Stimulated activated naive B cell treated with anti-CD40 and anti-IgM and Interleukin-4, amounts not matched to agents 10 μg/mL and 1 μg/mL and 100 μg/mL, for 72 hours (primary cell): ENCODE measurements around the gene LRRIQ1.

ENCODE experiments used
- ATAC-seq, 2 donors: fragments of 150-1000 bp; cut with Tn5 transposase; replicated peaks; 2 replicates each; pipeline ENCODE4 v1.10.0; 2021; ENCODE audit warnings: moderate library complexity in 1 of 2
- DNase-seq: peaks from one replicate; pipeline ENCODE4 v3.0.0; 2021
- H3K27ac Mint-ChIP-seq: one replicate; pipeline ENCODE4 v1.8.0; 2022; ENCODE audit warnings: mild to moderate bottlenecking, mixed read lengths
- H3K27me3 Mint-ChIP-seq, 2 donors: one replicate each; pipeline ENCODE4 v1.8.0; 2022; ENCODE audit warnings: mixed read lengths in 2 of 2
- H3K36me3 Mint-ChIP-seq, 2 donors: one replicate each; pipeline ENCODE4 v1.8.0; 2022; ENCODE audit warnings: mixed read lengths in 2 of 2, mild to moderate bottlenecking in 1 of 2
- H3K4me1 Mint-ChIP-seq, 2 donors: one replicate each; pipeline ENCODE4 v1.8.0; 2022; ENCODE audit warnings: mixed read lengths in 2 of 2, mild to moderate bottlenecking in 1 of 2
- H3K4me3 Mint-ChIP-seq, 2 donors: one replicate each; pipeline ENCODE4 v1.8.0; 2022; ENCODE audit warnings: mild to moderate bottlenecking in 2 of 2, mixed read lengths in 2 of 2, moderate library complexity in 1 of 2
- H3K9me3 Mint-ChIP-seq, 2 donors: one replicate each; pipeline ENCODE4 v1.8.0; 2022; ENCODE audit warnings: mixed read lengths in 2 of 2, mild to moderate bottlenecking in 1 of 2

Gene LRRIQ1

DNA sequence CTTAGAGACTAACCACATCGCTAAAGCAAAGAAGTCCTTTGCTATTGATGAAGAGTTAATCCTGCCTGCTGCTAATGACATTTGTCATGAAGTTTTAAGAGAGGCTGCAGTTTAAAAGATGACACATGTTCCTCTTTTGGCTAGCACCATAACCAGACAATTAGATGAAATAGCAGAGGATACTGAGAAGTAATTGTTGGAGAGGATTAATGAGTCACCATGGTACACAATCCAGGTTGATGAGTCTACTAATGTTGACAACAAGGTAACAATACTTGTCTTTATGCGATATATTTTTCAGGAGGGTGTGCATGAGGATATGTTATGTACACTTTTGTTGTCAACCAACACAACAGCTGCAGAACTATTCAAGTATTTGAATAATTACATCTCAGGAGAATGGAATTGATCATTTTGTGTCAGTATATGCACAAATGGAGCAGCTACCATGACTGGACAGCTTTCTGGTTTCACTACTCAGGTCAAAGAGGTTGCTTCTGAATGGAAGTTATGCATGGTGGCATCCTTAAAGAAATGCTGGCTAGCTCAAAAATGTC is 56.7 kb downstream of the LRRIQ1 start:
- Mint-ChIP-seq H3K27ac (no peak overlapping the region), H3K9me3 (no peaks in the 10 kb centered on the region), H3K4me3 (no peak overlapping the region), H3K27me3 (no peaks in the 10 kb centered on the region), H3K36me3 (no peaks in the 10 kb centered on the region), H3K4me1 (no peaks in the 10 kb centered on the region)
- ATAC-seq (no peak), DNase-seq (no peak)

DNA sequence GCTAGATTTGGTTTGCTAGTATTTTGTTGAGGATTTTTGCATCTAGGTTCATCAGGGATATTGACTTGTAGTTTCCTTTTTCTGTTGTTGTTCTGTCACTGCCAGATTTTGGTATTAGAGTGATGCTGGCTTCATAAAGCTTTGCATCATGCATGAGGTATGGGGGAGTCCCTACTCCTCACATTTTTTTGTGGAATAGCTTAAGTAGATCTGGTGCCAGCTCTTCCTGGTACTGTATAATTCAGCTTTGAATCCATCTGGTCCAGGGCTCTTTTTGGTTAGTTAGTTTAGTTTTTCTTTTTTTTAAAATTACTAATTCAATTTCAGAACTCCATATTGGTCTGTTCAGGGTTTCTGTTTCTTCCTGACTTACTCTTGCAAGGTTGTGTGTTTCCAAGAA is 59.4 kb downstream of the LRRIQ1 start:
- Mint-ChIP-seq H3K9me3 (no peaks in the 10 kb centered on the region), H3K4me3 (no peak overlapping the region), H3K36me3 (no peaks in the 10 kb centered on the region), H3K27ac (no peak overlapping the region), H3K4me1 (no peaks in the 10 kb centered on the region), H3K27me3 (no peaks in the 10 kb centered on the region)
- DNase-seq (no peak), ATAC-seq (no peak)

DNA sequence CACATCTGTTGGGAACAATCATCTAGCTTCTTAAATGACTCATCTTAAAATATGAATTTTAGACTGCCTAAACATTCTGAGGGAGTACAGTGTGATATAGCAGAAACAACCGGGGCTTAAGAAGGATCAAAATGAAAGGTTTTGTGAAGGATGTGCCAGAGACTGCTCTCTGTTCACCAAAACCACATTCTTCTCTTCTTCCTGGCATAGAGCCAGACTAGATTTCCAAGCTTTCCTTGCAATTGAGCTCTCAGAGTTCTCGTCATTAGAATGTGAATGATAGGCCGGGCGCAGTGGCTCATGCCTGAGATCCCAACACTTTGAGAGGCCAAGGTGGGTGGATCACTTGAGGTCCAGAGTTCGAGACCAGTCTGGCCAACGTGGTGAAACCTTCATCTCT is 94.5 kb downstream of the LRRIQ1 start:
- H3K4me1 Mint-ChIP-seq = no peaks in the 10 kb centered on the region
- H3K4me3 Mint-ChIP-seq = no peak overlapping the region
- H3K27me3 Mint-ChIP-seq = no peaks in the 10 kb centered on the region
- DNase-seq (no peak), ATAC-seq (no peak)
- no peaks in the 10 kb centered on the region for H3K9me3 Mint-ChIP-seq
- no peak overlapping the region for H3K27ac Mint-ChIP-seq
- H3K36me3 Mint-ChIP-seq = no peaks in the 10 kb centered on the region

DNA sequence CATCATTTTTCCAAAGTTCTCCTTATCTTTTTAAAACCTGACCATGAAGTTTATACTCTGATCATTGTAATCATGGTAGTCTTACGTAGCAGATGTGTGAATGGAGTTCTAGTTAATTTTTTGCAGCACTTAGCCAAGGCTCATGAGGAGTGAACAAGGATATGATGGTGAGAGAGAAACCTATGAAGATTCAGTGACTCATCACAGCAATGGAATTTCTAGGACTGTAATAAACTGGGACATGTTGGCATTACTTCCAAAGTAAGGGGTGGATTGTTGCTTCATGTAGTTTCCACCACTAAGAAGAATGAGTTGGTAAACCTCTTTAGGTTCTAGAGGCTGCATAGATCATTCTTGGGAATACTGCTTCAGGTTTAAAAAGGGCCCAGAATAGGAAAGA is 102.7 kb downstream of the LRRIQ1 start:
- H3K27me3 Mint-ChIP-seq = no peaks in the 10 kb centered on the region
- ATAC-seq = no peak
- H3K9me3 Mint-ChIP-seq = peaks cover 0 to 1% of the 10 kb centered on the region in 2 donors
- H3K4me1 Mint-ChIP-seq = no peaks in the 10 kb centered on the region
- H3K4me3 Mint-ChIP-seq = no peak overlapping the region
- H3K36me3 Mint-ChIP-seq = no peaks in the 10 kb centered on the region
- DNase-seq = no peak
- H3K27ac Mint-ChIP-seq = no peak overlapping the region

DNA sequence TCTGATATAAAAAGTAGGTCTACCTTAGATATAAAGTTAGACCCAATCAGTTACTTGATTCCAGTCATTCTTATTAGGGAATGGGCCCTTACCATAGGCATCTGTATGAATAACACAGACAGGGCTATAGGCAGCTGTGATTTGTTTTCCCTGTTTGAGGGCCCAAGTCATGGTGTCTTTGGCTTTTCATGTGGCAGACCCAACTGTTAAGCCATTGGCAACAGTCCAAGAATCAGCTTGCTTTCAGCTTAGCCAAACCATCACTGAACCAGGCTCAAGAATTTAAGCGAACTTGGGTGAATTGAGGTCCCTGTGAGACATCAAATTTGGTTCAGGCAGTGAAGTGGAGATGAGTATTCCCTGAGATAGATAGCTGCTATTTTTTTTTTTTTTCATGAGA is 111.2 kb downstream of the LRRIQ1 start:
- H3K27me3 Mint-ChIP-seq = no peaks in the 10 kb centered on the region
- no peak for ATAC-seq

DNA sequence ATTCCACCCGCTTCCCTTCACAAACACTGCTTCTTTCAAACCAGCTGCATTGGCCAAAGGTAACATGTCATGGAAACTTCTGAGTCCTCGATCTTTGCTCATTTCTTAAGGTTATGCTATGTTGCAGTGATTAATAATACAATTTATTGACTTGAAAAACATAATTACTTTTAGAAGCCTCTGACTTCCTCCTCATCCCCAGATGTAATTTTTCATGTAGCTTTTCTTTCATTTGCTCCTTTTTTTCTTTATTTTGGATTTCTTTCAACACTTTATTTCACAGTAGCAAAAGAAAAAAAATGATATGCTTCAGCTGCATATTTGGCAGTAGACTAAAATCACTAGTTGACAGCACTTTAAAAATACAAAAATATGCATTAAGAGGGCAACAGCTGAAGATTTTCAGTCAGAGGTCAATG is 116.2 kb downstream of the LRRIQ1 start:
- ATAC-seq = no peak
- Mint-ChIP-seq H3K4me3 (no peak overlapping the region), H3K27me3 (no peaks in the 10 kb centered on the region), H3K4me1 (no peaks in the 10 kb centered on the region), H3K9me3 (no peaks in the 10 kb centered on the region), H3K27ac (no peak overlapping the region), H3K36me3 (no peaks in the 10 kb centered on the region)
- no peak for DNase-seq

More for the DNA sequence above, 111.2 kb downstream of the LRRIQ1 start:
- no peak for DNase-seq
- H3K4me3 Mint-ChIP-seq = no peak overlapping the region
- no peaks in the 10 kb centered on the region for H3K4me1 Mint-ChIP-seq
- H3K9me3 Mint-ChIP-seq = peaks cover 0 to 1% of the 10 kb centered on the region in 2 donors
- no peaks in the 10 kb centered on the region for H3K36me3 Mint-ChIP-seq
- no peak overlapping the region for H3K27ac Mint-ChIP-seq

DNA sequence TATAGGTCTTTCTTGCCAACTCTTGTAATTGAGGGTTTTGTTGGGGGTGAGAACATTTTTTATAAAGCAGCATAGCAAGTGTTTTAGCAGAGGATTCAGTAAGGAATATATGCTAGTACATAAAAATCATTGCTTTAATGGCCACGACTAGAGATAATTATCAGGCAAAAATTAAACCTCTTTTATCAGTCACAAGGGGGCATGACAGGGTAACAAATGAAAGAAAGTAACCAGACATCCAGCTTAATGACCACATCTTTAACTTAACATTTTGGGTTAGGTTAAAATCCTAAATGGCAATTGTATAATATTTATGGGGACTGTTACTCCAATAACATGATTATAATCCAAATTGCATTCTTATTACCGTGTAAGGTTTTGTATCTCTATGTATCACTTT is 119.6 kb downstream of the LRRIQ1 start:
- Mint-ChIP-seq H3K27ac (no peak overlapping the region), H3K36me3 (no peaks in the 10 kb centered on the region), H3K4me1 (no peaks in the 10 kb centered on the region), H3K27me3 (no peaks in the 10 kb centered on the region), H3K9me3 (no peaks in the 10 kb centered on the region), H3K4me3 (no peak overlapping the region)
- ATAC-seq = no peak
- DNase-seq = no peak

DNA sequence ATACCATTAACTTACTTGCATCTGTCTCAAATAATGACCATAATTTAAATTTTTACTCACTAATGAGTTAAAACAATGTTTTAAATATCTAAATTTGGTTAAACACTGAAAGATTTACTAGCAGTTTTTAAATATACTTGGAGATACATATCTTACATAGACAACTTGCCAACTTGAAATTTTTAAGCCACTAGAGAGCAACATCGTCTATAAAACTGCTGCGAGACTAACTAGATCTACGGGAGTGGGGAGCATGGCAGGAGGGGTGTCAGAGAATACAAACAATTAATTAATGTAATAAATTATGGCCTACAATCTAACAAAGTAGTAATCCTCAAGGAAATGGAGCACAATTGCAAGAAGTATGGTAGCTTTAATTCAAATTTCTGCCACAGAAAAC is 120.4 kb downstream of the LRRIQ1 start:
- H3K27ac Mint-ChIP-seq = no peak overlapping the region
- H3K4me3 Mint-ChIP-seq = no peak overlapping the region
- no peak for DNase-seq
- no peaks in the 10 kb centered on the region for H3K36me3 Mint-ChIP-seq
- no peaks in the 10 kb centered on the region for H3K9me3 Mint-ChIP-seq
- no peaks in the 10 kb centered on the region for H3K4me1 Mint-ChIP-seq
- no peaks in the 10 kb centered on the region for H3K27me3 Mint-ChIP-seq
- ATAC-seq = no peak

DNA sequence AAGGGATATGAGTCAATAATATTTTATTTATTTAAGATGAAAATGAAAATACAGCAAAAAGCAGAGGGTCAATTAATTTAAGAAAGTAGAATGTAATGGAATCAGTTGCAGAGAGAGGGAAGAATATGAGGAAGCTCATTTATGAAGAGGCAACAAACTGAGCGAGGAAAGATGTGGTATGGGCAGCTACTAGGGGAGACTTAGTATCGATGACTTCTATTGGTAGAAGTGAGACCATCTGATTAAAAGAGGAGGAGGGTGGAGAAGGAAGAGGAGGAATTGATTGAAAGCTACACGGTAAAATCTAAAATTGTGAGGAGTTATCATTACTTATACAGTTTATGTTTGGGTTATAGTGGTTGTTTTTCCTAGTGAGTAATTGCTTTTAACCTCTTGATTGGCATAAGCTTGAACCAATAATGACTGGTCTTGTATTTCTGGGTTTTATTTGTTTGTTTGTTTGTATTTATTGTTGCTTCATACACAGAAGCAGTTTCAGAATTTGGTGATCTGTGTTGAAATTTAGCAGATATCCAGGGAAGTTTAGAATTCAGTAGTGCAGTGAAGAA is 121.0 kb downstream of the LRRIQ1 start:
- DNase-seq (no peak), ATAC-seq (no peak)
- Mint-ChIP-seq H3K36me3 (no peaks in the 10 kb centered on the region), H3K9me3 (no peaks in the 10 kb centered on the region), H3K27ac (no peak overlapping the region), H3K4me3 (no peak overlapping the region), H3K27me3 (no peaks in the 10 kb centered on the region), H3K4me1 (no peaks in the 10 kb centered on the region)

DNA sequence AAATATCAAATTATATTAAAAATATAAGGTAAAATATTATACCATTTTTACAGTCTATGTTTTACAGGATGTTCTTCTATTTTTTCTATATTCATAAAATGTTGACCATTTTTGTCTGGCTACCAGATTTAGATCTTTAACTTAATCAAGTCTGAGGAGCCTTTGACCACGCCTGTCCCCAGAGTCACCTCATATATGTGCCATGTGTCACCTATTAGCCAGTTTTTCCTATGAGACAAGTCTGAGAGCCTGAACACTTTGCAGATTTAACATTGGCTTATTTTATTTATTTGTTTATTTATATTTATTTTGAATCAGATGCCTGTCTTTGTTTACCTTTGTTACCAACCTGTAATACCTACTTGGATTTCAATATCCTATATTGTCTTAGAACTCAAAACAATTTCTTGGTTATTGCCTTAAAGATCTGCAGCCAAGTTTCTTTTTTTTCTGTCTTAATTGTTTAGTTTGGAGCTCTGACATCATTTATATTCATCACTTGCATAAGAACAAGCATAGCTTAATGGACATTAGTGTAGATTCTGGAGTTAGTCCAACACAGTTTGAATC is 127.7 kb downstream of the LRRIQ1 start:
- DNase-seq (no peak), ATAC-seq (no peak)
- H3K27me3 Mint-ChIP-seq = no peaks in the 10 kb centered on the region
- no peak overlapping the region for H3K27ac Mint-ChIP-seq
- no peaks in the 10 kb centered on the region for H3K4me1 Mint-ChIP-seq
- H3K36me3 Mint-ChIP-seq = no peaks in the 10 kb centered on the region
- H3K9me3 Mint-ChIP-seq = no peaks in the 10 kb centered on the region
- no peak overlapping the region for H3K4me3 Mint-ChIP-seq

DNA sequence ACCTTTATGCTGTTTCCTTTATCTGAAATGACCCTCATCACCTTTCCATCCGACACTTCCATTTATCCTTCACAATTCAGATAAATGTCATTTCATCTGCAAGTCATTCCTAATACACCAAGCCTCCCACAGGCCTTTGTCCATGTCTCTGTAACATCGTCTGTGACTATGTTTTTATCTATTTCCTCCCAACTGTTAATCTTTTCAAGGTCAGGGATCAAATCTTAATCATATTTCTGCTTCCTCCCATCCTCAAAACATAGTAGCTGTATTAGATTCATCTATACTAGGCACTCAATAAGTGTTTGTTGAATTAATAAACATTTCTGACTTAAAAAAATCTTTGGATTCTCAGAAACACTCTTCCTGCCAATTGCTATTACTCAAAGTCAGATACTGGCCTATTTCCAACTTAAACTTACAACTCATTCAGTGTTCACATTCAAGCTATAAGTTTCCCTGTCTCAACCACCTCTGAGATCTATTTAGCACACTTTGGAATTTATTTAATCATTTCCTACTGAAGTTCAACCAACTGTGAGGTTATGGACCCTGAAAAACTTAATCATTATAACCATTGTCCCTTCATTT is 143.6 kb downstream of the LRRIQ1 start:
- Mint-ChIP-seq H3K27me3 (no peaks in the 10 kb centered on the region), H3K9me3 (no peaks in the 10 kb centered on the region), H3K27ac (no peak overlapping the region), H3K4me3 (no peak overlapping the region), H3K4me1 (no peaks in the 10 kb centered on the region), H3K36me3 (no peaks in the 10 kb centered on the region)
- DNase-seq = no peak
- ATAC-seq = no peak

DNA sequence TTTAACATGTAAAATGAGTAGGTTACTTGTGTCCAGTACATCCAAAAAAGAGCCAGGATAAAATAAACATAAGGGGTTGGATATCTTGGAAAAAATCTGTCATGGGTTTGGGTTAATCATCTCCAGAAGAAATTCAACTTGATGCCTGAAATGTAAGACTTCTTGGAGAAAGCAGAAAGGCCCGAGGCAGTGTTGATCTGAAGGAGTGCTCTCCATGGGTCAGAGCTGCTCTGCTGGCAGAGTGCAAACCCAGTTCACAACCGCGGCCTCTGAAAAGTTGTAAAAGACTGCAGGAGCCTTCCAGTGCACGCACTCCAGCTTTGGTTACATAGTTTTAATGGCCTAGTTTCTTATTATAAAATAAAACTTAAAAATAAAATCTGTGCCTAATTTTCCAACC is 146.5 kb downstream of the LRRIQ1 start:
- no peak for DNase-seq
- H3K9me3 Mint-ChIP-seq = no peaks in the 10 kb centered on the region
- H3K36me3 Mint-ChIP-seq = no peaks in the 10 kb centered on the region
- no peak overlapping the region for H3K4me3 Mint-ChIP-seq
- H3K27ac Mint-ChIP-seq = no peak overlapping the region
- no peaks in the 10 kb centered on the region for H3K27me3 Mint-ChIP-seq
- ATAC-seq = no peak
- H3K4me1 Mint-ChIP-seq = no peaks in the 10 kb centered on the region

DNA sequence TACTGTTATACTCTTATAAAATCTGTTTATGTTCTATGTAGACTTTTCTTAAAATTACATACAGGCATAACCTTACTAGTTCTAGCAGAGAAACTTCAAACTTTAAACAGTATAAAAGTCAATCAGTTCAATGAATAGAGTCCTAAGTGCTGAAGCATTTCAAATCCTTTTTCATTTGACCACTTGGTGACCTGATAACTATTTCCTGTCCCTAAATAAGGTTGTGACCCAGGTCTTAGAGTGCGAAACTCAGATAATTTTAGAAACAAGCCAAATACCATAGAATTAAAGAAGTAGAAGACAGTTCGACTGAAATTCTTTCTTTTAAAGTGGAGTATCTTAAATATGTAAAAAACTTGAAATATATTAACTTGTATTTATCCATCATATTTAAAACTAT is 147.7 kb downstream of the LRRIQ1 start:
- no peak for ATAC-seq
- Mint-ChIP-seq H3K27ac (no peak overlapping the region), H3K4me3 (no peak overlapping the region), H3K4me1 (no peaks in the 10 kb centered on the region), H3K36me3 (no peaks in the 10 kb centered on the region), H3K27me3 (no peaks in the 10 kb centered on the region), H3K9me3 (no peaks in the 10 kb centered on the region)
- no peak for DNase-seq

DNA sequence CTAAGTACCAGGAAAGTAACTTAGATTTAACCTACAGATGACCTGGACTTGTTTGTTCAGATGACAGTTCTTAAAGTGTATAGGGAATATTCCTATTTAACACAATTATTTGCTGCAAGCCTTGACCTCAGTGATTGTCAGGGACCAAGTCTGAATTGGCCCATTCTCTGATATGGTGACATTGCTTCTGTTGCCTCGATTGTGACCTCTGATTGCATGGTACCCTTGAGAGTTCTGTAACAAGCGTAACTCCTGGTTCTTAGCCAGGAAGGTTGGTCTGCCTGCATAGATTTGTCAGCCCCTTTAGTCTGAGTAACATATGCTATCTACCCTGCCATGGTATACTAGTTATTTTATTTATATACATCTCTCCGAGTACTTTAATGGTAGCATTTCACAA is 150.1 kb downstream of the LRRIQ1 start:
- no peaks in the 10 kb centered on the region for H3K36me3 Mint-ChIP-seq
- H3K4me1 Mint-ChIP-seq = no peaks in the 10 kb centered on the region
- H3K27me3 Mint-ChIP-seq = no peaks in the 10 kb centered on the region
- no peak overlapping the region for H3K27ac Mint-ChIP-seq
- ATAC-seq (no peak), DNase-seq (no peak)
- no peak overlapping the region for H3K4me3 Mint-ChIP-seq
- no peaks in the 10 kb centered on the region for H3K9me3 Mint-ChIP-seq

DNA sequence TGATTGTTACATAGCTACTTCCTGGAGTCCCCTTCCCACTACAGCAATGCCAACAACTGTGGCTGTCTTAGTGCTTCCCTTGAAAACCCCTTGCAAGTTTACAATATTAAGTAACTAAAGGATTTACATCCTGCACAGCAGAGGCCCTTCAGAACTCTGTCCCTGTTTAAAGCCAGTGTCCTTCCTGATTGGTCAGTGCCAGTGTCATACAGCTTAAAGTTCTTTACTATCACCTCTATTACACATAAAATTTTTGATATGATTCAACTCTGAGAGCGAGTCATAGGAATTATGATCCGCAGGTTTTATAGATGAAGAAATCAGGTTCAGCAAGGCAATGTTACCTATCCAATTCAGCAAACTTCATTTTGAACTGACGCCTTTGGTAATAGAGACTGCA is 152.5 kb downstream of the LRRIQ1 start:
- Mint-ChIP-seq H3K4me3 (no peak overlapping the region), H3K4me1 (no peaks in the 10 kb centered on the region), H3K27me3 (no peaks in the 10 kb centered on the region), H3K27ac (no peak overlapping the region), H3K9me3 (no peaks in the 10 kb centered on the region), H3K36me3 (no peaks in the 10 kb centered on the region)
- ATAC-seq (no peak), DNase-seq (no peak)
